CD4-positive, alpha-beta T cell (primary cell): Measurements from ENCODE around the gene TRIM66. TPM values are rescaled to one million over a fixed set of nuclear protein-coding genes. Genes with fewer than 3 reads are reported as not detected.

Experiments used
- ATAC-seq: fragments of 200-7000 bp; cut with Tn5 transposase; one replicate; pipeline ENCODE4 v1.10.0; 2022; ENCODE audit warnings: mild to moderate bottlenecking; ENCODE audit not compliant: poor library complexity
- CTCF ChIA-PET: fragments of 350-600 bp; sonication (Branson Sonifier 250); formaldehyde crosslinking; loops from one replicate; lab custom pipeline; 2021; ENCODE audit warnings: antibody characterized with exemption, inconsistent platforms; lab: Charles Lee
- POLR2A ChIA-PET: fragments of 350-600 bp; sonication (Branson Sonifier 250); formaldehyde crosslinking; loops from one replicate; lab custom pipeline; 2021; ENCODE audit warnings: antibody characterized with exemption, inconsistent platforms; lab: Charles Lee
- DNase-seq, 14 experiments: peaks; one replicate each; pipeline ENCODE4 v3.0.0-alpha.2; 2013 to 2020; ENCODE audit warnings: mixed read lengths in 2 of 14
- H3K27ac ChIP-seq, 2 donors: one replicate each; pipeline versions ENCODE4 v1.5.1 to v1.7.0; 2013; ENCODE audit warnings: low read length in 2 of 2, low read depth in 1 of 2, mild to moderate bottlenecking in 1 of 2
- H3K27me3 ChIP-seq, 2 experiments: 1 replicate in 1 of 2; 2 replicates in 1 of 2; pipeline versions ENCODE4 v1.6.1 to v1.7.0; 2013; ENCODE audit warnings: low read length in 2 of 2, control low read depth in 1 of 2, mild to moderate bottlenecking in 1 of 2, moderate library complexity in 1 of 2; ENCODE audit not compliant: insufficient read depth in 2 of 2, control insufficient read depth in 1 of 2
- H3K36me3 ChIP-seq: one replicate; pipeline ENCODE4 v1.6.1; 2013; ENCODE audit warnings: low read length, control low read depth; ENCODE audit not compliant: insufficient read depth
- H3K4me1 ChIP-seq: one replicate; pipeline ENCODE4 v1.6.1; 2013; ENCODE audit warnings: low read length, control low read depth; ENCODE audit not compliant: insufficient read depth
- H3K4me3 ChIP-seq: one replicate; pipeline ENCODE4 v1.5.1; 2013; ENCODE audit warnings: mild to moderate bottlenecking, low read length, moderate library complexity
- H3K9me3 ChIP-seq, 2 experiments: 1 replicate in 1 of 2; 2 replicates in 1 of 2; pipeline versions ENCODE4 v1.6.1 to v1.7.0; 2013; ENCODE audit warnings: low read length in 2 of 2, mild to moderate bottlenecking in 2 of 2, control low read depth in 1 of 2, moderate library complexity in 1 of 2; ENCODE audit not compliant: control insufficient read depth in 1 of 2, insufficient read depth in 1 of 2
- H3K27ac Mint-ChIP-seq: one replicate; pipeline ENCODE4 v1.8.0; 2020; ENCODE audit warnings: mixed read lengths
- H3K27me3 Mint-ChIP-seq: one replicate; pipeline ENCODE4 v1.8.0; 2021; ENCODE audit warnings: mixed read lengths
- H3K36me3 Mint-ChIP-seq: one replicate; pipeline ENCODE4 v1.8.0; 2021; ENCODE audit warnings: low read depth, mixed read lengths
- H3K4me1 Mint-ChIP-seq: one replicate; pipeline ENCODE4 v1.8.0; 2021; ENCODE audit warnings: low read depth, mixed read lengths
- H3K4me3 Mint-ChIP-seq: one replicate; pipeline ENCODE4 v1.8.0; 2020; ENCODE audit warnings: mild to moderate bottlenecking, mixed read lengths
- H3K9me3 Mint-ChIP-seq: one replicate; pipeline ENCODE4 v1.8.0; 2020; ENCODE audit warnings: mixed read lengths
- CTCF ChIP-seq: fragments of 200-600 bp; IDR thresholded peaks from one replicate; pipeline ENCODE4 v1.8.0; 2022; ENCODE audit warnings: antibody characterized with exemption, mild to moderate bottlenecking
- intact Hi-C, 2 experiments: fragments of 100-400 bp; cut with DNase I in 1 of 2; cut with micrococcal nuclease in 1 of 2; formaldehyde crosslinking; loops; one replicate each; pipeline versions ENCODE4 v1.15.1 to v1.9.0; 2023 to 2025; cut with DNase I, micrococcal nuclease
- total RNA-seq, 174 experiments: library from RNA in 2 of 174; stranded (reverse) in 2 of 174; gene quantifications; one replicate each; pipeline ENCODE4 v1.2.3 and lab custom pipeline; 2021 to 2026

TRIM66 gene
- total RNA-seq, 2 experiments from 2014 or later, result 6.8 to 9.8 TPM

- no peaks in the 10 kb centered on the region for H3K9me3 Mint-ChIP-seq
- ChIA-PET CTCF (interaction anchor here (0.6 kb wide), 1 partner anchor 224 kb away, joined by 3 read pairs; no protein-coding TSS in a partner anchor), POLR2A (interaction anchor here (0.6 to 1.4 kb wide), 8 partner anchors 10 to 773 kb away, joined by 3 to 13 read pairs (median 4); partner anchors contain the start of genes EIF3F and TMEM9B)
- no peaks in the 10 kb centered on the region for H3K9me3 ChIP-seq
- H3K4me1 ChIP-seq, result peaks cover 26% of the 10 kb centered on the region
- H3K36me3 Mint-ChIP-seq, result peaks cover 56% of the 10 kb centered on the region
- no peak for TF ChIP-seq CTCF
- peaks cover 43% of the 10 kb centered on the region for H3K4me1 Mint-ChIP-seq
- peak; percentile 46 to 89 (median 77) for DNase-seq
- peaks cover 34% of the 10 kb centered on the region for H3K36me3 ChIP-seq
- ATAC-seq, result peak; percentile 76
- H3K4me3 ChIP-seq, result peak overlapping the region; percentile 73
- peak overlapping the region; percentile 73 to 84 for H3K27ac ChIP-seq
- no peaks in the 10 kb centered on the region for H3K27me3 Mint-ChIP-seq
- H3K27ac Mint-ChIP-seq, result peak overlapping the region; percentile 90
- H3K4me3 Mint-ChIP-seq, result peak overlapping the region; percentile 96
- intact Hi-C loops, result loop anchor here (5.0 to 10.0 kb wide), 8 partner anchors 316 to 1856 kb away; partner anchors contain the start of genes ADM (in 1 of the 2), AMPD3 (in 1 of the 2), IPO7 (in 1 of the 2) and NRIP3 (in 1 of the 2)
- H3K27me3 ChIP-seq, result no peaks in the 10 kb centered on the region
Measured at GRCh38 chr11:8688414-8689362, 6.2 kb upstream of the TRIM66 start.

- Mint-ChIP-seq H3K4me3 (peak overlapping the region; percentile 99), H3K27me3 (no peaks in the 10 kb centered on the region), H3K4me1 (peaks cover 64% of the 10 kb centered on the region), H3K27ac (peak overlapping the region; percentile 90), H3K36me3 (peaks cover 79% of the 10 kb centered on the region), H3K9me3 (no peaks in the 10 kb centered on the region)
- peaks cover 35% of the 10 kb centered on the region for H3K36me3 ChIP-seq
- H3K9me3 ChIP-seq, result no peaks in the 10 kb centered on the region
- DNase-seq, result no peak
- no peak for ATAC-seq
- intact Hi-C loops, result loop anchor here (5.0 to 10.0 kb wide), 8 partner anchors 318 to 1858 kb away; partner anchors contain the start of genes ADM (in 1 of the 2), AMPD3 (in 1 of the 2), IPO7 (in 1 of the 2) and NRIP3 (in 1 of the 2)
- TF ChIP-seq CTCF, result no peak
- H3K4me3 ChIP-seq, result no peak overlapping the region
- H3K27me3 ChIP-seq, result no peaks in the 10 kb centered on the region
- ChIA-PET CTCF (no interaction called here), POLR2A (no interaction called here)
- H3K4me1 ChIP-seq, result peaks cover 41% of the 10 kb centered on the region
- no peak overlapping the region for H3K27ac ChIP-seq
Measured at GRCh38 chr11:8686325-8686724, 3.9 kb upstream of the TRIM66 start.

- Histone ChIP-seq H3K27me3 (no peaks in the 10 kb centered on the region), H3K4me1 (peaks cover 41% of the 10 kb centered on the region), H3K36me3 (peaks cover 35% of the 10 kb centered on the region), H3K9me3 (no peaks in the 10 kb centered on the region), H3K27ac (no peak overlapping the region), H3K4me3 (no peak overlapping the region)
- TF ChIP-seq CTCF, result no peak
- H3K4me3 Mint-ChIP-seq, result peak overlapping the region; percentile 99
- intact Hi-C loops, result loop anchor here (5.0 to 10.0 kb wide), 8 partner anchors 319 to 1859 kb away; partner anchors contain the start of genes ADM (in 1 of the 2), AMPD3 (in 1 of the 2), IPO7 (in 1 of the 2) and NRIP3 (in 1 of the 2)
- peaks cover 80% of the 10 kb centered on the region for H3K36me3 Mint-ChIP-seq
- no peak for ATAC-seq
- DNase-seq, result no peak
- no peaks in the 10 kb centered on the region for H3K9me3 Mint-ChIP-seq
- ChIA-PET CTCF (no interaction called here), POLR2A (no interaction called here)
- peak overlapping the region; percentile 99 for H3K27ac Mint-ChIP-seq
- peaks cover 66% of the 10 kb centered on the region for H3K4me1 Mint-ChIP-seq
- no peaks in the 10 kb centered on the region for H3K27me3 Mint-ChIP-seq
Measured at GRCh38 chr11:8685820-8686219, 3.4 kb upstream of the TRIM66 start.
